GM20000 (cell line): ENCODE data around the gene ANXA2R.

Experiments
- DNase-seq: peaks from one replicate; pipeline ENCODE4 v3.0.0; 2012; ENCODE audit warnings: low spot score
- CTCF ChIP-seq: IDR thresholded peaks from 2 replicates; pipeline ENCODE4 v1.5.1; 2012; ENCODE audit warnings: mild to moderate bottlenecking, control low read depth; ENCODE audit errors: extremely low read depth, missing control alignments

ANXA2R gene

GRCh38 chr5:43019614-43020398, 20.3 kb downstream of the ANXA2R start:
- no peak for TF ChIP-seq CTCF
- peak; percentile 58 for DNase-seq

- TF ChIP-seq CTCF: no peak
- no peak for DNase-seq
These were observed 20.9 kb downstream of the ANXA2R start for GRCh38 chr5:43019291-43019613.

- no peak for TF ChIP-seq CTCF
- no peak for DNase-seq
These were observed 22.7 kb downstream of the ANXA2R start for GRCh38 chr5:43017428-43017815.

- no peak for TF ChIP-seq CTCF
- DNase-seq: no peak
These were observed 23.8 kb downstream of the ANXA2R start for GRCh38 chr5:43016217-43016779.

GRCh38 chr5:43014522-43014921, 25.6 kb downstream of the ANXA2R start:
- DNase-seq: no peak
- TF ChIP-seq CTCF: no peak

- no peak for DNase-seq
These were observed 29.2 kb downstream of the ANXA2R start for GRCh38 chr5:43010935-43011315.

More at GRCh38 chr5:43010935-43011315, 29.2 kb downstream of the ANXA2R start:
- no peak for TF ChIP-seq CTCF
